Activated naive CD4-positive, alpha-beta T cell treated with anti-CD3 and anti-CD28 coated beads, Interleukin-2, amount 50 U/mL, for 16 hours (primary cell): ENCODE measurements around the gene ITGA11.
A peak's percentile ranks its signal among the peaks of the same experiment; 100 is the strongest.

Experiments
- DNase-seq: peaks from one replicate; pipeline ENCODE4 v3.0.0-alpha.2; 2020

The ITGA11 gene

DNA sequence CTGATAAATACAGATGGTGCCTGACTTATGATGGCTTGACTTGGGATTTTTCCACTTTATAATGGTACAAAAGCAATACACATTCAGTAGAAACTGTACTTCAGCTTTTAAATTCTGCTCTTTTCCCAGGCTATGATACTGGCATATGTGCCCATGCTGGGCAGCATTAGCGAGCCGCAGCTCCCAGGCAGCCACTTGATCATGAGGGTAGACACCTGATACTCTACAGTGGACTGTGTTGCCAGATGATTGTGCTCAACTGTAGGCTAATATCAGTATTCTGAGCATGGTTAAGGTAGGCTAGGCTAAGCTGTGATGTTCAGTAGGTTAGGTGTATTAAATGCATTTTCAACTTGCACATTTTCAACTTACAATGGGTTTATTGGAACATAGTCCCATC lies 172.1 kb downstream of the ITGA11 start:
- no peak for DNase-seq

DNA sequence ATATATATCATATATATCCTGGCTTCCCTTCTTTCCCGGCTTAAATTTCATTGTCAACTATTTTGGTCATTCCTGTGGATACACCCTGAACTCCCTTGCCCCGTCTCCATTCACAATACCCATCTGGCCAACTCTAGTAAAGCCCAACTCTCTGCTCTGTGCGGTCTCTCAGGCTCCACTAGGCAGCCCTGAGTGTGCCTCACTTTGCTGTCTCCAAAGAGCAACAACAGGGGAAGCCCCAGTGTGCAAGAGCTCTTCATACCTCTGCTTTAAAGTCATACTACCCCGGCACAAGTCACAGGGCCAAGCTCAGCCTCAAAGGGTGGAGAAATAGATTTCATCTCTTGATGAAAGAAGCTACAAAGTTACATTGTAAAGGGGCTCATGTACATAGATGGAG lies 173.3 kb downstream of the ITGA11 start:
- peak; percentile 40 for DNase-seq

DNA sequence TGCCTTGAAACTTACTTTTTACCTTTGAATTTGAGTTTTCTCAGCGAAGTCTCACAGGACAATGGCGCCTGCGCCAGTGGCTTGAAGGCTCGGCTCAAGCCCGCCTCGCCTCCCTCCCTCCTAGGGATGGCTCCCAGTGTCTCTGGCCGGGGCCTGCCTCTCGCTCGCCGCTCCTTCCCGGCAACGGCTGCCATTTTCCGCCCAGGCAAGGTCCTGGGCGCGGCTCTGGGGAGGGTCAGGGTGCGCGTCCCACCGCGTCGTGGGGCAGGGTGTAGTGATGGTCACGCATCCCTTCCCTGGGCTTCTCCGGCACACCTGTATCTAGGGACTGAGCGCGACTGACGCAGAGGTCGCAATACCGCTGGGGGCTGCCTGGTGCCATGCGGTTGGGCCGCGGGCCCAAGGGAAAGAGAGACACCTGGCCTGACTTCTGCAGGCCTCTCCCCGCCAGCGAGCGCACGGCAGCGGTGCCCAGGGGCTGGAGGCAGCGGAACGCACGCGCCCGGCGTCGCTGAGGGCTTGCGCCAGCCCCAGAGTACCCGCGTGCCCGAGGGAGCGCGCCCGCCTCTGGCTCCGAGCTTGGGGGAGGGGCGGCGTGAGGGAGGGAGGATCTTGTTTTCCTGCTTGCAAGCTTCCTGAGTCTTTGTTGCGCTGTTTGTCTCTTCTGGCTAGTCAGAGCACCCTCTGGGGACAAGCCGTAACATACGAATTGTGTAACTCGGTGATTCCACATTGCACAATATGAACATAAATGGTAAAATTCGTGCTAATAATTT lies 175.1 kb downstream of the ITGA11 start:
- DNase-seq, result peak; percentile 71

DNA sequence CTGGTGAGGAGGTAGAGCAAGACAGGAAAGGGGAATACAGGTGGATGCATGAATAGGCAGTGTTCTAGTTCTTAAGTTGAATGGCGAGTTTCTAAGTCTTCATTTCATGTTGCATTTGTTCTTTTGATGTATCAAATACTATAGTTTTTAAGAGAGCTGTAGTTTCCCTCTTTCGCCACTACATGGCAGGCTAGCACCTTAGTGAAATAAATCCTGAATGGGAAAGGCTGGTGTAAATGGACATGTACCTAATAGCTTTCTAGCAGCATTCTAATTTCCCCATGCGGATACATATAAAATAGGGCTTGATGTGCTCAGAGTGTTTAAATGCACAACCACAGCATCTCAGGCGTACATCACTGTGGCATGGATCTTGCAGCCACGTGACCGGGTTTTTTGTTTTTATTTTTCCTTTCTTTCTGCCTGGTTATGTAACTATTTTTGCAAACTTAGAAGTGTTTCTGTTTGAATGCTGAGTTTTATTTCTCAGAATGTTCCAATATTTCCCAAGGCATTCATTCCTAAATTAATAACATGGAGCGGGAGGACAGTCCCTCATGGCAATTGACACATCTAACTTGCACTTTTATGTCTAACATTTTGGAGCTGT lies 178.9 kb downstream of the ITGA11 start:
- peak; percentile 23 for DNase-seq

DNA sequence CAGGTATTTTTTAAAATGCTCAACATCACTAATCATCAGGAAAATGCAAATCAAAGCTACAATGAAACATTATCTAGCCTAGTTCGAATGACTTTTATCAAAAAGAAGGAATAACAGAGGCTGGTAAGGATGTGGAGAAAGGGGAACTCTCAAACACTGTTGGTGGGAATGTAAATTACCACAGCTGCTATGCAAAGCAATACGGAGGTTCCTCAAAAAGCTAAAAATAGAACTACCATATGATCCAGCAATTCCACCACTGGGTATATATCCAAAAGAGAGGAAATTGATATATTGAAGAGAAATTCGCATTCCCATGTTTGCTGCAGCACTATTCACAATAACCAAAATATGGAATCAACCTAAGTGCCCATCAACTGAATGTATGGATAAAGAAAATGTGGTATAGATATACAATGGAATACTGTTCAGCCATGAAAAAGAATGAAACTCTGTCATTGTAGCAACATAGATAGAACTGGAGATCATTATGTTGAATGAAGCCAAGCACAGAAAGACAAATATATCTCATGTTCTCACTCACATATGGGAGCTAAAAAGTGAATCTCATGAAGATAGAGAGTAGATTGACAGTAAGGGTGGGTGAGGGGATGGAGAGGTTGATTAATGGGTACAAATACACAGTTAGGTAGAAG lies 182.8 kb downstream of the ITGA11 start:
- DNase-seq, result no peak
